HK-2 (cell line): ENCODE data around the gene ADGRV1.
A peak's percentile ranks its signal among the peaks of the same experiment; 100 is the strongest.
"Not testable (repeated sequence)": the region's sequence is repeated elsewhere in the genome, so short reads cannot be mapped to it uniquely, and the experiment has no call there.

Source experiments
- DNase-seq: peaks from one replicate; pipeline ENCODE4 v3.0.0-alpha.2; 2018; ENCODE audit not compliant: unreplicated experiment

Gene ADGRV1

GRCh38 chr5:90940227-90940995, 381.8 kb downstream of the ADGRV1 start:
- DNase-seq, result peak; percentile 11

GRCh38 chr5:90941002-90941720, 382.6 kb downstream of the ADGRV1 start:
- no peak for DNase-seq

GRCh38 chr5:90944116-90944515, 385.5 kb downstream of the ADGRV1 start:
- no peak for DNase-seq

GRCh38 chr5:90947667-90948066, 389.1 kb downstream of the ADGRV1 start:
- DNase-seq, result no peak

GRCh38 chr5:90948969-90949368, 390.4 kb downstream of the ADGRV1 start:
- DNase-seq, result no peak

- DNase-seq, result no peak
Observed at GRCh38 chr5:90949469-90950358, 391.1 kb downstream of the ADGRV1 start.

- no peak for DNase-seq
Observed at GRCh38 chr5:90955001-90955635, 396.5 kb downstream of the ADGRV1 start.

GRCh38 chr5:90956511-90957097, 398.0 kb downstream of the ADGRV1 start:
- DNase-seq, result no peak

GRCh38 chr5:90957906-90958305, 399.3 kb downstream of the ADGRV1 start:
- DNase-seq, result no peak

- no peak for DNase-seq
Observed at GRCh38 chr5:90959262-90959661, 400.7 kb downstream of the ADGRV1 start.

GRCh38 chr5:90962481-90962880, 403.9 kb downstream of the ADGRV1 start:
- no peak for DNase-seq

GRCh38 chr5:90965110-90965685, 406.6 kb downstream of the ADGRV1 start:
- DNase-seq, result no peak

GRCh38 chr5:90967443-90967842, 408.8 kb downstream of the ADGRV1 start:
- no peak for DNase-seq

GRCh38 chr5:90967851-90968250, 409.3 kb downstream of the ADGRV1 start:
- no peak for DNase-seq

GRCh38 chr5:90968319-90968718, 409.7 kb downstream of the ADGRV1 start:
- no peak for DNase-seq

- not testable (repeated sequence) for DNase-seq
Observed at GRCh38 chr5:90969945-90970344, 411.3 kb downstream of the ADGRV1 start.

GRCh38 chr5:90981177-90981576, 422.6 kb downstream of the ADGRV1 start:
- no peak for DNase-seq

GRCh38 chr5:90981821-90982220, 423.2 kb downstream of the ADGRV1 start:
- no peak for DNase-seq

- peak; percentile 74 for DNase-seq
Observed at GRCh38 chr5:90982576-90982975, 424.0 kb downstream of the ADGRV1 start.

- peak; percentile 24 for DNase-seq
Observed at GRCh38 chr5:90983148-90983547, 424.6 kb downstream of the ADGRV1 start.

- DNase-seq, result no peak
Observed at GRCh38 chr5:90983711-90984124, 425.1 kb downstream of the ADGRV1 start.
